ENCODE measurements around the gene SUMF1.
A peak's percentile ranks its signal among the peaks of the same experiment; 100 is the strongest.

Gene SUMF1

GRCh38 chr3:4497843-4498324 is 30.8 kb upstream of the SUMF1 start:
- no peak for DNase-seq (ENCODE audit: low read depth)

GRCh38 chr3:4497005-4497692 is 30.1 kb upstream of the SUMF1 start:
- no peak for DNase-seq (ENCODE audit: low read depth)

- no peak for DNase-seq (ENCODE audit: low read depth)
Measured at GRCh38 chr3:4496087-4496452, 29.0 kb upstream of the SUMF1 start.

GRCh38 chr3:4495294-4496086 is 28.4 kb upstream of the SUMF1 start:
- DNase-seq (ENCODE audit: low read depth), result no peak

- DNase-seq (ENCODE audit: low read depth), result no peak
Measured at GRCh38 chr3:4494895-4495264, 27.8 kb upstream of the SUMF1 start.

GRCh38 chr3:4493941-4494894 is 27.1 kb upstream of the SUMF1 start:
- no peak for DNase-seq (ENCODE audit: low read depth)

GRCh38 chr3:4493014-4493940 is 26.2 kb upstream of the SUMF1 start, which contains the start of gene ITPR1:
Gene ITPR1, plus strand, starts transcription at chr3:4493348. Its CDS starts 23,144 bp downstream, at chr3:4516492.
- DNase-seq (ENCODE audit: low read depth), result peak; percentile 98

GRCh38 chr3:4492208-4493013 is 25.3 kb upstream of the SUMF1 start:
- no peak for DNase-seq (ENCODE audit: low read depth)

- DNase-seq (ENCODE audit: low read depth), result no peak
Measured at GRCh38 chr3:4491855-4492207, 24.8 kb upstream of the SUMF1 start.

- DNase-seq (ENCODE audit: low read depth), result no peak
Measured at GRCh38 chr3:4478261-4478660, 11.2 kb upstream of the SUMF1 start.

GRCh38 chr3:4476496-4476895 is 9.4 kb upstream of the SUMF1 start:
- no peak for DNase-seq (ENCODE audit: low read depth)

GRCh38 chr3:4475804-4476203 is 8.7 kb upstream of the SUMF1 start:
- DNase-seq (ENCODE audit: low read depth), result no peak

GRCh38 chr3:4474683-4475490 is 7.8 kb upstream of the SUMF1 start:
- no peak for DNase-seq (ENCODE audit: low read depth)

GRCh38 chr3:4472766-4473165 is 5.7 kb upstream of the SUMF1 start:
- DNase-seq (ENCODE audit: low read depth), result no peak

GRCh38 chr3:4472312-4472711 is 5.2 kb upstream of the SUMF1 start:
- no peak for DNase-seq (ENCODE audit: low read depth)

GRCh38 chr3:4471907-4472306 is 4.8 kb upstream of the SUMF1 start:
- DNase-seq (ENCODE audit: low read depth), result no peak

- DNase-seq (ENCODE audit: low read depth), result no peak
Measured at GRCh38 chr3:4467522-4467867, 426 bp upstream of the SUMF1 start.

GRCh38 chr3:4464576-4464975 is 2.5 kb downstream of the SUMF1 start:
- no peak for DNase-seq (ENCODE audit: low read depth)

GRCh38 chr3:4462369-4463040 is 4.6 kb downstream of the SUMF1 start:
- no peak for DNase-seq (ENCODE audit: low read depth)

Data from CMK (cell line).